Neural progenitor cell (in vitro differentiated cells): ENCODE results near the gene CCL18.

Experiments used
- EZH2 ChIP-seq: fragments of 200-600 bp; sonication (generic); IDR thresholded peaks from 2 replicates; pipeline ENCODE4 v1.6.1; 2017; ENCODE audit warnings: antibody characterized with exemption, mild to moderate bottlenecking, moderate library complexity
- TF ChIP-seq, protein P1 (sequence below): fragments of 200-600 bp; sonication (generic); IDR thresholded peaks from 2 replicates; pipeline ENCODE4 v1.5.1; 2017; ENCODE audit warnings: antibody characterized with exemption, mild to moderate bottlenecking

DNA sequence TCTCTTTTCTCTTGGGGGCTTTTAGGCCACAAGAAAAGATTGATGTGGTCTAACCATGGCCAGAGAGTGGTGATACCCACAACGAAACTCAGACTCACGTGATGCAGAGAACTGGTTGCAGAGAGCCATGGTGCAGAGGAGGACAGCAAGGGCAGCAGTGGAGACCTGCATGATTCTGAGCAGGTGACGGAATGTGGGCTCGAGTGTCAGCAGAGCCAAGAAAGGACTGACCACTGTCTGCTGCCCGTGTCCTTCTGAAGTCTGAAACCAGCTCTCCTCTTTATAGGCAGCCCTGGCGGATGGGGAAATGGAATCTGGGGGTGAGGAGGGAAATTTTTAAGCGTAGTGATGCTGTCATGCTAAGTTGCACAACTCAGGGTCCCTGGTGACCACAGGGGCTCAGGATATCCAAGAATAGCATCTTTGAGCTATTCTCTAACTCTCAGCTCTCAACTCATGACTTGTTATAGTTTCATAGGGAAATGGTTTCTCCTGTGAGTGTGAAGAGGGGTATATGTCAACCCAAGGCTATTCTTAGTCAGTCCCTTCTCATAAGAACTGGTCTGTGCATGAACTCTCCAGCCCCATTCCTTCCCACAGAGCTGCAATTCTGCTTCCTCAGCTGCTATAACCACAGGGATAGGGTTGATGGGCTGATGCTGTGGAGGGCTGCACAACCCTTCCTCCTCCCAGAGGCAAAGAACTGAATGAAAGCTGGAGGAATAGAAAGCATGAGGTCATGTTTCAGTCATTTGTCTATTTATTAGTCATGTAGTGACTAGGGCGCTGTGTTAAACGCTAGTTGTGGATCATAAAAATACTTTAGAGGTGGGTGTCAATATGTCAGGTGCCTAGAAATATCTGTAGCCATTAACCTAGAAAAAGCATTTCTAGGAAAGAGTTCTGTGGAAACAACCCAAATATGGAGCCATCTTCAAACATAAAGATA, 26.1 kb downstream of the CCL18 start, which contains the start of gene CCL3:
- TF ChIP-seq, protein P1, sequence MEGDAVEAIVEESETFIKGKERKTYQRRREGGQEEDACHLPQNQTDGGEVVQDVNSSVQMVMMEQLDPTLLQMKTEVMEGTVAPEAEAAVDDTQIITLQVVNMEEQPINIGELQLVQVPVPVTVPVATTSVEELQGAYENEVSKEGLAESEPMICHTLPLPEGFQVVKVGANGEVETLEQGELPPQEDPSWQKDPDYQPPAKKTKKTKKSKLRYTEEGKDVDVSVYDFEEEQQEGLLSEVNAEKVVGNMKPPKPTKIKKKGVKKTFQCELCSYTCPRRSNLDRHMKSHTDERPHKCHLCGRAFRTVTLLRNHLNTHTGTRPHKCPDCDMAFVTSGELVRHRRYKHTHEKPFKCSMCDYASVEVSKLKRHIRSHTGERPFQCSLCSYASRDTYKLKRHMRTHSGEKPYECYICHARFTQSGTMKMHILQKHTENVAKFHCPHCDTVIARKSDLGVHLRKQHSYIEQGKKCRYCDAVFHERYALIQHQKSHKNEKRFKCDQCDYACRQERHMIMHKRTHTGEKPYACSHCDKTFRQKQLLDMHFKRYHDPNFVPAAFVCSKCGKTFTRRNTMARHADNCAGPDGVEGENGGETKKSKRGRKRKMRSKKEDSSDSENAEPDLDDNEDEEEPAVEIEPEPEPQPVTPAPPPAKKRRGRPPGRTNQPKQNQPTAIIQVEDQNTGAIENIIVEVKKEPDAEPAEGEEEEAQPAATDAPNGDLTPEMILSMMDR: no peak
- no peak for TF ChIP-seq EZH2
